ENCODE data around the gene BLVRB. TPM values are rescaled to one million over a fixed set of nuclear protein-coding genes. Genes with fewer than 3 reads are reported as not detected.

Gene BLVRB
- total and polyA plus RNA-seq, 9 of the 15 experiments (the other 6 are each of a cell fraction or from before 2014, with no cell fraction given): 81.1 to 749 (median 331) TPM

DNA sequence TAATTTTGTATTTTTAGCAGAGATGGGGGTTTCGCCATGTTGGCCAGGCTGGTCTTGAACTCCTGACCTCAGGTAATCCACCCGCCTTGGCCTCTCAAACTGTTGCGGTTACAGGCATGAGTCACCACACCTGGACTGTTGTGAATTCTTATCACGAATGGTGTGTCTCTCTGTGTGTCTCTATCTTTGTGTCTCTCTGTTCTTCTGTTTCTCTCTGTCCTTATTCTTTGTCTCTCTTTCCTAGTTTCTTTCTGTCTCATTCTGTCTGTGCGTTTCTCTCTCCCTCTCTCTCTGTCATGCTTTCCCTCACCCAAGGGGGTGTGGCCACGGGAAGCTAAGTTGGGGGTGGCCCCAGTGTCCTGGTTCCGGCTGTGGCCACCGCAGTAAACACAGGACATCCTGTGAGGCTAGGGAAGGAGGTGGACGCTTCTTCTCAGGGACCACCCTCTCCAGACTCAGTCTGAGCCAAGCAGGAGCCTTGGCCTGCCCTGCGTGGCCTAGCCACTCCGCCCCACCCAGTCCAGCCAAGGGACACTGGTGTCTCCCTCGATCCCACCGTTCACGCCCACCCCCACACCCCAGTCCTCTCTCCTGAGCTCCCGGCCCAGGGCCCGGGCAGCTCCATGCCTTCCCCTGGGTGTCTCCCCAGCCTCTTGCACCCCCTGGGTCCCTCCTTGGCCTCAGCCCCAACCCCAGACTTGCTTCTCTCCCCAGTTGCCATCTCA, 48.5 kb downstream of the BLVRB start (continued):
- no peak for TF ChIP-seq ZKSCAN3 (CRISPR knock-in tag; IDR thresholded peaks at IDR 0.05)
- no peak for TF ChIP-seq NELFE (IDR thresholded peaks at IDR 0.05; ENCODE audit: insufficient read depth, insufficient read length)
- TF ChIP-seq FOXP1 (CRISPR knock-in tag; IDR thresholded peaks at IDR 0.05): peak; percentile 83; the same call in 1 of the 2 replicates
- TF ChIP-seq JUND (IDR thresholded peaks at IDR 0.05; ENCODE audit: borderline replicate concordance, low read depth, low read length): peak; percentile 95
- TF ChIP-seq JUND (tag; IDR thresholded peaks at IDR 0.05; ENCODE audit: borderline replicate concordance, low read depth, low read length): peak; percentile 97; the same call in 2 of the 3 replicates
- peak; percentile 62; the same call in 1 of the 2 replicates for TF ChIP-seq PHF8 (IDR thresholded peaks at IDR 0.05; ENCODE audit: borderline replicate concordance, low read length)
- peak; percentile 43; the same call in 1 of the 2 replicates for TF ChIP-seq CREM (IDR thresholded peaks at IDR 0.05; ENCODE audit: low read depth)
- no peak for TF ChIP-seq ZNF184 (CRISPR knock-in tag; IDR thresholded peaks at IDR 0.05)
- peak in 1 of 2 experiments; percentile 3; a peak in 1 of 4 replicates for TF ChIP-seq RCOR1 (IDR thresholded peaks at IDR 0.05; ENCODE audit: borderline replicate concordance in 1 of 2, low read depth in 2 of 2, low read length in 2 of 2)
- TF ChIP-seq BRD4 (IDR thresholded peaks at IDR 0.05): no peak
- TF ChIP-seq ELK1 (CRISPR knock-in tag; IDR thresholded peaks at IDR 0.05): no peak
- peak; percentile 33; the same call in 1 of the 2 replicates for TF ChIP-seq CXXC5 (CRISPR knock-in tag; IDR thresholded peaks at IDR 0.05)
- no peak for TF ChIP-seq HOMEZ (CRISPR knock-in tag; IDR thresholded peaks at IDR 0.05)
- peak; percentile 93; the same call in 1 of the 2 replicates for TF ChIP-seq ESRRA (IDR thresholded peaks at IDR 0.05; ENCODE audit: borderline replicate concordance, low read depth)
- TF ChIP-seq KDM5B (IDR thresholded peaks at IDR 0.05; ENCODE audit: insufficient replicate concordance, low read depth, low read length): peak; percentile 37
- TF ChIP-seq MTA1 (IDR thresholded peaks at IDR 0.05; ENCODE audit: borderline replicate concordance): peak; percentile 96
- no peak for TF ChIP-seq IRF2 (CRISPR knock-in tag; IDR thresholded peaks at IDR 0.05)
- TF ChIP-seq ELF2 (CRISPR knock-in tag; IDR thresholded peaks at IDR 0.05): no peak
- TF ChIP-seq RBM34 (IDR thresholded peaks at IDR 0.05; ENCODE audit: borderline replicate concordance, insufficient read depth, low read length): no peak
- TF ChIP-seq EHMT2 (IDR thresholded peaks at IDR 0.05): peak; percentile 77; the same call in 1 of the 2 replicates
- TF ChIP-seq, protein P1, sequence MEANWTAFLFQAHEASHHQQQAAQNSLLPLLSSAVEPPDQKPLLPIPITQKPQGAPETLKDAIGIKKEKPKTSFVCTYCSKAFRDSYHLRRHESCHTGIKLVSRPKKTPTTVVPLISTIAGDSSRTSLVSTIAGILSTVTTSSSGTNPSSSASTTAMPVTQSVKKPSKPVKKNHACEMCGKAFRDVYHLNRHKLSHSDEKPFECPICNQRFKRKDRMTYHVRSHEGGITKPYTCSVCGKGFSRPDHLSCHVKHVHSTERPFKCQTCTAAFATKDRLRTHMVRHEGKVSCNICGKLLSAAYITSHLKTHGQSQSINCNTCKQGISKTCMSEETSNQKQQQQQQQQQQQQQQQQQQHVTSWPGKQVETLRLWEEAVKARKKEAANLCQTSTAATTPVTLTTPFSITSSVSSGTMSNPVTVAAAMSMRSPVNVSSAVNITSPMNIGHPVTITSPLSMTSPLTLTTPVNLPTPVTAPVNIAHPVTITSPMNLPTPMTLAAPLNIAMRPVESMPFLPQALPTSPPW (CRISPR knock-in tag; IDR thresholded peaks at IDR 0.05): peak; percentile 47
- TF ChIP-seq YY1 (IDR thresholded peaks at IDR 0.05; ENCODE audit: borderline replicate concordance in 1 of 3, control insufficient read depth in 1 of 3, extremely low read depth in 1 of 3, insufficient read depth in 3 of 3, insufficient read length in 1 of 3, insufficient replicate concordance in 2 of 3, low read depth in 1 of 3, low read length in 2 of 3): peak in 1 of 3 experiments; percentile 12
- TF ChIP-seq DNMT1 (IDR thresholded peaks at IDR 0.05): no peak
- peak; percentile 83 for TF ChIP-seq CTBP1 (IDR thresholded peaks at IDR 0.05; ENCODE audit: borderline replicate concordance)
- TF ChIP-seq ZNF586 (CRISPR knock-in tag; conservative IDR thresholded peaks at IDR 0.05): no peak

Measured in K562 (cell line).